OCI-M2 (cell line): ENCODE results near the gene GOLGA6L2.
"Not testable (repeated sequence)": the region's sequence is repeated elsewhere in the genome, so short reads cannot be mapped to it uniquely, and the experiment has no call there.

Experiments
- DNase-seq: peaks from one replicate; lab custom pipeline; 2025; ENCODE audit not compliant: unreplicated experiment; lab: John Stamatoyannopoulos, UW

GOLGA6L2 gene, protein sequence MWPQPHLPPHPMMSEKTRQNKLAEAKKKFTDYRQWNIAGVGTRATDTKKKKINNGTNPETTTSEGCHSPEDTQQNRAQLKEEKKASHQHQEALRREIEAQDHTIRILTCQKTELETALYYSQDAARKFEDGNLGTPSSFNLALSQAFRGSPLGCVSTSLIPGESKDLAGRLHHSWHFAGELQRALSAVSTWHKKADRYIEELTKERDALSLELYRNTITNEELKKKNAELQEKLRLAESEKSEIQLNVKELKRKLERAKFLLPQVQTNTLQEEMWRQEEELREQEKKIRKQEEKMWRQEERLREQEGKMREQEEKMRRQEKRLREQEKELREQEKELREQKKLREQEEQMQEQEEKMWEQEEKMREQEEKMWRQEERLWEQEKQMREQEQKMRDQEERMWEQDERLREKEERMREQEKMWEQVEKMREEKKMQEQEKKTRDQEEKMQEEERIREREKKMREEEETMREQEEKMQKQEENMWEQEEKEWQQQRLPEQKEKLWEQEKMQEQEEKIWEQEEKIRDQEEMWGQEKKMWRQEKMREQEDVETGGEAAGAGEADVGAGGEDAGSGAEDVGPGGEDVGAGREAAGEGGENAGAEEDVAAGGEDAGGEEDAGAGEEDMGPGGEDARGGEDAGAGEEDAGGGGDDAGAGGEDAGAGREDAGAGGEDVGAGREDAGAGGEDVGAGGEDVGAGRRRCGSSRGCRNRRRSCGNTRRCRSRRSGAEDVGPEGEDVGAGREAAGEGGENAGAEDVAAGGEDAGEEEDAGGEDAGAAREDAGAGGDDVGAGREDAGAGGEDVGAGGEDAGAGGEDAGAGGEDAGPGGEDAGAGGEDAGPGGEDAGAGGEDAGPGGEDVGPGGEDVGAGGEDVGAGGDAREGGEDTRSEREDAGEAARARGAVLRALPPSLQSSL

DNA sequence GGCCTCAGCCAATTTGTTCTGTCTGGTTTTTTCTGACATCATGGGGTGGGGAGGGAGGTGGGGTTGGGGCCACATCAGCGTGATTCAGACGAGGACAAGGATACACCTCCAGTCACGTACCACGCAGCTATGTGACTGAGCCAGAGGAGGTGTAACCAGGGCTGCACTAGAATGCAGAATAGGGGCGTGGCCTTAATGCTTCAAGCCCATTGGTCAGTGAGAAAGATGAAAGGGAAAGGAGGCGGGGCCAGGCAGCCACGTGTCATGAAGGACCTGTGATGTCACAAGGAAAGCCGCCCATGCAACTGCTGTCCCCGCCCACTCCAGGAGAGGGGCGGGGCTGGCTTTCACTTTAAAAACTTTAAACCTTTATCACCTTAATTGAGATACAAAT, at the start of gene GOLGA6L2:
Gene GOLGA6L2, minus strand, starts transcription at position 137 of the 394 bp plus-strand sequence. Its CDS starts 62 bp downstream, at position 75.
- DNase-seq = no peak

DNA sequence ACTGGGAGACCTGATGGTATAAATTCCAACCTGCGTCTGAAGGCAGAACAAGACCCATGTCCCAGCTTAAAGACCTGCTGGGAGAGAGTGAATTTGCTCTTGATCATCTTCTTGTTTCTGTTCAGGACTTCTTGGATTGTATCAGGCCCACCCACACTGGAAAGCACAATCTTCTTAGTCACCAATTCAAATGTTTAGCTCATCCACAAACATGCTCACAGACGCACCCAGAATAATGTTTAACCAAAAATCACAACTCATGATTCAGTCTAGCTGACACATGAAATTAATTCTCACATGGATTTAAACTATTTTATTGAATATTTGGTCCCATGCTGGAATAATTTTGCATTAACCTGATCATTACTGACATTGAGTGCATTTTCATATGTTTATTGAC, 37.8 kb upstream of the GOLGA6L2 start:
- DNase-seq = no peak

DNA sequence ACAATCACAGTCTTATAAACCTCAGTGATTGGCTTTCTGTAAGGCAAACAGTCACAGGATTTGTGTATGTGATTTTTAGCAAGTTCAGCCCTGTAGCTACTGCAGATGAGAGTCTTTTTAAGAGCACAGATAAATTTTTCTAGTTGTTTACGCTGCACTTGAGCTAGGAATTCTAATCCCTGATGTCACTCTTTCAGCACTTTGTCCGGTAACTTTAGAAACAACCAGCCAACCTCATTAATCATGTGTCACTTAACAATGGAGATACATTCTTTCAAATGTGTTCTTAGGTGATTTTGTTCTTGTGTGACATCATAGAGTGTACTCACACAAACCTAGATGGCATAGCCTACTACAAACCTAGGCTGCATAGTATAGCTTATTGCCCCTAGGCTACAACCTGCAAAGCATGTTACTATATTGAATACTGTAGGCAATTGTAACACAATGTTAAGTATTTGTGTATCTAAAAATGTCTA, 36.8 kb upstream of the GOLGA6L2 start:
- DNase-seq = no peak

DNA sequence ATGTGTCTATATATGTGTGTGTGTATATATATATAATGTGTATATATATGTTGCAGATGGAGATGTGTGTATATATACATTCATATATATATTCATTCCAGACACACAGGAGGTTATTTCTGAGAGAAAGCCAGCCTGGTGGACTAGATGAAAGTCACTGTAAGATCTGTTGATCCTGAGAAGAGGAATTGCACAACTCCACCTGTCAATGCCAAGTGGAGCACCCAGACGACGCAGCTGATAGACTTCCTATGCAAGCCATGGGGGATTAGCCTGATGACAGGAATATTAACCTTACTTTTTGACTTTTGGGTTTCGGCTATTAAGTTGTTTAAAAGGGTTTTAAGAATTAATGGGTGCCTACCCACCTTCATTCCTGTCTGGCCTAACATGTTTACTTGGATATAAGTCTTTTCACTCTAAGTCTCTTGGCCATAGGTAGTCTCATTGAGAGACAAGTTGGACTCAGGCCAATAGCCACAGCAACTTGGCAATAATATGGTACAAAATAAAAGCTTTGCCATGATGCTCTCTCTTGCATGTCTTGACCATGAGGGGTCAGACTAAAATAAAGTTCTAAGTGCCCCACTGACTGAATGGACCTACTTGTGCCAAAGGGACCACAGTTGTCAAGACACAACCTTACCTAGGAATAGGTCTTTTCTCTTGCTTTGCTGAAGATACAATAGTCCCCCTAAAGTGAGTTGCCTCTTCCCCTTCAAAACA, 35.9 kb upstream of the GOLGA6L2 start:
- no peak for DNase-seq

DNA sequence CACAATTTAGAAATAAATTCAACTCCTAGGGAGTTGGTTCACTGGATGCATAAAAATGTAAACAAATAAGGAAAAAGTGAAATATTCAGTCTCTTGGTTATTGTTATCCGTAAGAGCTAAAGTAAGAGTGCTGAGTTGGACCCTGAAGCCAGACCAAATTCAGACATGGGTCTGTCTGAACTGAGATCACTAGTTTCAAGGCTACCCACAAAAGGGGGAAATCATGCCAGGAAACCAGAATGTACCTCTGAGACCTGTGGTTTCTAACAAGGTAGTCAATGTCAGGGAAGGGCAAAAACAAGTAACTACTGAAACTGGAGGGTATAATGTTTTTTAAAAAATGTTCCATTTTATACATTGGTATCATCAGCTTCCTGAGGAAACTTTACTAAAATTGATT, 35.2 kb upstream of the GOLGA6L2 start:
- DNase-seq = no peak

DNA sequence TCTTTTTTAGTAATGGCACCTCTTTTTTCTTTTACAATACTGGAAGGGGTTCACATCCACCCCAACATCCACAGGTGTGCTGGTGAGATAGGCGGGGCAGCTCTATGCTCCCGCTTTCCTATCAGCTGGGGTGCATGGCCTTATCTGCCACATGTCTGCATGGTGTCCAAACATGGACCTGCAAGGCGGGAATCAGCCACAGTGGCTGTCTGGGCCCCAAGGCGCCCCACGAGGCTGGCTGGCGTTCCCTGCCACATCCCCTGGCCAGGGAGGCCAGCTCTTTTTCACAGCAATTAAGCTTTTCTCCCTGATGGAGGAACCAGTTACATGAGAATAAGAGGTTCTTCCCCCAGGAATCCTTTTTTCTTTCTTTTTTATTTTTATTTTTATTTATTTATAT, 30.9 kb upstream of the GOLGA6L2 start:
- no peak for DNase-seq

DNA sequence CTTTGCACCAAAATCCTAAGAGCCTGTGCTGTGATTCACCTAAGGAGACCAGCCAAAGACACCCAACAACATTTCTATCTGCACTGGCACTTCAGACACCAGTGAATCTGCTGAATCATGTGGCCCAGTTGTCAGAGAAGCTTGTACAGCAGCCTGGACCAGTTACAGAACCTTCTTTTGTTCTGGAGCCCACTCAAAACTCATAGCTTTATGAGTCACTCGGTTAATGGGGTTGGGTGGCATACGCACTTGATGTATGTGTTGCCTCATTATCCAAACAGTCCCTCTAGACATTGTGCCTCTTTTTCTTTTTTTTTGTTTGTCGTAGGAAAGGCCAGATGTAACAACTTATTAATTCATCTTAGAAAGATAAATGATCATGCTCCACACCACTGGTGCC, 25.6 kb upstream of the GOLGA6L2 start:
- no peak for DNase-seq

DNA sequence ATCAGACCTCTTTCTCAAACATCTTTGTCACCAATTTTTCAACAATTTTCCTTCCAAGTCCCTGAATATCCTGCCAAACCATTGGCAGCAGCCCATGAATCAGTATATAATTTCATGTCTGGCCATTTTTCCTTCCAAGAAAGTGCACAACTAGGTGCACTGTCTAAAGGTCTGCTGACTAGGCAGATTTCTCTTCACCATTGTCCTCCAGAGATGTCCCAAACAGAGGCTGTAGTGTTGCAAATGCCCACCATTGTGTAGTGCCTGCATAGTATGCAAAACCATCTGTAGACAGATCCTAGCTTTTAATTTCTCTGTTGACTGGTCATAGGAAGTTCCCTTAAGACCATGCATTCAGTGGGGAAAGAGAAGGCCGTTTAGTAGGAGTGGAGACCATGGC, 25.0 kb upstream of the GOLGA6L2 start:
- no peak for DNase-seq

DNA sequence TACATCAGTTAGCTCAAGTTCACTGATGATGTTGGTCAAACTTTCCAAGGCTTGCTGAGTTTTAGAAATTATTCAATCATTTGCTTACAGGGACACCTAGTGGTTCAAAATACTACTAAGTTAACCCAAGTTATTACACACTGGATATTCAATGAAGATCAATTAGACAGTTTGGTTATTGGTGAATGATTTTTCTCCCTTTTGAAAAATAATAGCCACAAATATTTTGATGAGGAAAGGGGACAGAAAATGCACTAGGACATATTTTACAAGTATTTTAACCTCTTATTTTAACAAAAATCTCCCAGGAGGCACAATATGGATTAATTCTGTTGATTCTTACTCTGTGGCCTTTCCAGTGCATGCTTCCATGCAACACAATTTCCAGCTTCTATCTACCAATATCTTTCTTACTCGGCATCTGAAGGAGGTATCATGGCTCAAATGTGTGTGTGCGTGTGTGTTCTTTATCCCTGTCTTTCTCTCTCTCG, 20.1 kb upstream of the GOLGA6L2 start:
- no peak for DNase-seq

DNA sequence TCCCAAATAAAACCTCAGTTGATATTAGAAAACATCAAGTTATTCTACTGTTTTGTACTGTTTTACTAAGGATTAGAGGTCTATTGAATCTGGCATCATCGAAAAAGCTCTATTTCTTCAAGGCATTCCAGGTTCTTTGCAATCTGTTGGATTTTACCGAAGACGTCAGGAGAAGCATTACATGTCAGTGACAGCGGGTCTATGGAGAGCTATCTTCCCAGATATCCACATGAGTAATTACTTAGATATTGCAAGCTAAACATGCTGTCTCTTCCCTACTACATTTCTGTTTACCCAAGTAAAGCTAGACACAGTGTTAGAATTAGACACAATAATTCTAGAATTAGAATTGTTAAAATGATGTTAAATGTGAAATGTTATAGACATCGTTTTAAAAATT, 10.8 kb upstream of the GOLGA6L2 start:
- DNase-seq = no peak

DNA sequence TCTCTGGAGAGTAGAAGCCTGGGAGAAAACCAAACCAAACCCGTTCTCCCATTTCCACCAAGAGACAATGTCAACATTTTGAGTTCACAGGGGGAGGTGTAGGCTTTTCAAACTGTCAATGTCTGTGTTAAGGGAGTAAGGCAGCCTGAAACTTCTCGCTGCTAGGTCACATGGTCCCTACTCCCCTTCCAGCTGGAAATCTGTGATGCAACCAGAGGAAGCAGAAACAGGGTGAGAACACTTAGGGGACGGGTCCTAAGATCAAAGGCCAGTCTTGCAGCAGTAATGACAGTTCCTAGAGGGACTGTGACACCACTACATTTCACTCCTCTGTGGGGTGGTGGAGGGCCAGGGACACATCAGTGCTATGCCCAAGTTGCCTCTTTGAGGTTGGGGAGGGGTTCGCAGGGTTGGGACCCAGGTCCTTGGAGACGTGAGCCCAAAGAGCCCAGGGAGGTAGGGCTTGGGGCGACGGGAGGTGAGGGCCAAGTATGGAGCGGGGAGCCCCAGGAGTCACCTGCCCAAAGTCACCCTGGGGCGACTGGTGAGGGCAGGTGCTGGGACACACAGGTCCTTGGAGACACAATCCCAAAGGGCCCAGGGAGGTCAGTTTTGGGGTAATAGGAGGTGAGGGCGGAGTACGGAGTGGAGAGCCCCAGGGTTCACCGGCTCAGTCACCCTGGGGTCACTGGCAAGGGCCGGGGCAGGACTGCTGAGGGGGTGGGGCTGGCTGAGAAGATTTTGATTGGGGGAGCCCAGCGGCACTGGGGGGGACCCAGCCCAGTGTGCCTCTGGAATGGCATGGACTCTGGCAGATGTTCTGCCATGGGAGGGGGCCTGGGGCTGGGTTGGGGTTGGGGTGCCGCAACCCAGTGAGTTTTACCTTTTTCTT, 582 bp downstream of the GOLGA6L2 start:
- no peak for DNase-seq

DNA sequence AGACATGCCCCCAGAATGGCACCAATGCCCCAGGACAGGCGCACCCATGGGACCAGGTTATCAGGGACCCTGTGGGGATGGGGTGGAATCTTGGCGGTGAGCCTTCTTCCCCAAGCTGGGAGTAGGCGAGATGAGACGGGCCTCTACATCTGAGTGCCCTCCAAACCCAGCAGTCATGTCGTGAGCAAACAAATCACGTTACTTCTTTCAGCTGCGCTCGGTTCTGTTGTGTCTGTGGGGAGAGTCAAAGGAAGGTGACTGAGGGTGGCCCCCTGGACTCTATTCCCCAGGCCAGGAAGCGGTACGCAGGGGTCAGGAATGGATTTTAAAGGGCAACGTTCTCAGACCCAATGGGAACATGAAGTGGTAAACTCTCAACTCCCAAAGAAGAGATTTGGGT, 2.8 kb downstream of the GOLGA6L2 start:
- no peak for DNase-seq

DNA sequence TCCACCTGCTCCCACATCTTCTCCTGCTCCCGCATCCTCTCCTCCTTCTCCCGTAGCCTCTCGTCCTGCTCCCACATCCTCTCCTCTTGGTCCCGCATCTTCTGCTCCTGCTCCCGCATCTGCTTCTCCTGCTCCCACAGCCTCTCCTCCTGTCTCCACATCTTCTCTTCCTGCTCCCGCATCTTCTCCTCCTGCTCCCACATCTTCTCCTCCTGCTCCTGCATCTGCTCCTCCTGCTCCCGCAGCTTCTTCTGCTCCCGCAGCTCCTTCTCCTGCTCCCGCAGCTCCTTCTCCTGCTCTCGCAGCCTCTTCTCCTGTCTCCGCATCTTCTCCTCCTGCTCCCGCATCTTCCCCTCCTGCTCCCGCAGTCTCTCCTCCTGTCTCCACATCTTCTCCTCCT, 5.8 kb downstream of the GOLGA6L2 start:
- no peak for DNase-seq

DNA sequence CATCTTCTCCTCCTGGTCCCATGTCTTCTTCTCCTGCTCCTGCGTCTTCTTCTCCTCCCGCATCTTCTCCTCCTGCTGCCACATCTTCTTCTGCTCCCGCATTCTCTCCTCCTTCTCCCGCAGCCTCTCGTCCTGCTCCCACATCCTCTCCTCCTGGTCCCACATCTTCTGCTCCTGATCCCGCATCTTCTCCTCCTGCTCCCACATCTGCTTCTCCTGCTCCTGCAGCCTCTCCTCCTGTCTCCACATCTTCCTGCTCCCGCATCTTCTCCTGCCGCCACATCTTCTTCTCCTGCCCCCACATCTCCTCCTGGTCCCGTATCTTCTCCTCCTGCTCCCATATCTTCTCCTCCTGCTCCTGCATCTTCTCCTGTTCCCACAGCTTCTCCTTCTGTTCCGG, 6.4 kb downstream of the GOLGA6L2 start:
- no peak for DNase-seq

DNA sequence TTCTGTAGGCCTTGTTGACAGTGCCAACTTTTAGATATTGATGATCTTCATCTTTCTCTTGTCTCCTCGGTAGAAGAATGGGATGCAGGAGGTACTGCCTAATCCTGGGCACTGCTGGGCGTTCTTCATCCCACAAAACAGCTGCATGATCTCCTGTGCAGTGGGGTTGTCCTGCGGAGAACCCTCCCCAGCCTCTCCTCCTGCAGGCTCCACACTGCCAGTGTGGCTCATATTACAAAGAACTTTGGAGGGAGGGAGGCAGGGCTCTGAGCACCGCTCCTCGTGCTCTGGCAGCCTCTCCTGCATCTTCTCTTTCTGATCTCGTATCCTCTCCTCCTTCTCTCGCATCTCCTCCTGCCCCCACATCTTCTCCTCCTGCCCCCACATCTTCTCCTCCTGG, 7.5 kb downstream of the GOLGA6L2 start:
- no peak for DNase-seq

DNA sequence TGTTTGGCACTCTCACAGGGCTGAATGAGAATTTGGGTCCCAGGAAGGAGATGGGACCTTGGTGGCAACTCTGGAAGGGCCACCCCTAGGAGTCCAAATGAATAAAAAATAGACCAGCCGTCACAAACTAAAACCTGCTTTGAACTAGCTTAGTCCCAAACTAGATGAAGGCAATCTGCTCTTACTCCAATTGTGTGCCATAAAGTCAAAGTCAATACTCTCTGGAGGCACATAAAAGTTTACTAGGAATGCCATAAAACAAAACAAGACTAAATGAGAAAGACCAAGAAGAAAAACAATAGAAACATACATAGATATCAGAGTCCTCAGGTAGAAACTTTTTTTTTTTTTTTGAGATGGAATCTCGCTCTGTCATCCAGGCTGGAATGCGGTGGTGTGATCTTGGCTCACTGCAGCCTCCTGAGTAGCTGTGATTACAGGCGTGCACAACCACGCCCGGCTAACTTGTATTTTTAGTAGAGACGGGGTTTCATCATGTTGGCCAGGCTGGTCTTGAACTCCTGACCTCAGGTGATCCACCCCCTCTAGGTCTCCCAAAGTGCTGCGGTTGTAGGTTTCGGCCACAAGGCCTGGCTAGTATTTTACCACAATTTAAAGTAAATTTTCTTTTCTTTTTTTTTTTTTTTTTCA, 8.1 kb downstream of the GOLGA6L2 start:
- no peak for DNase-seq

DNA sequence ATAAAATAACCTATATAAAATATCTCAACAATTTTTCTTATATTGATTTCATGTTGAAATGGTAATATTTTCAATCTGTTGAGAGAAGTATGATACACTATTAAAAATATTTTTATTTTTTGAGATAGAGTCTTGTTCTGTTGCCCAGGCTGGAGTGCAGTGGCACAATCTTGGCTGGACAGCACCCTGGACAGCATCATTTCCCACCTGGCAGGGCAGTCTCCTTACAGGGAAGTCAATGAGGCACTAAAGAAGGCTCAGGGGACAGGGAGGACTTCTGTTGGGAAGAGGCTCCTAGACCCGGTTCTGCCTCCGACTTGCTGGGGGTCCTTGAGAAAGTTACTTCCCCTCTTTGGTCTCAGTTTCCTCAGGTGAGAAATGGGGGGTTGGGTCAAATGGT, 9.4 kb downstream of the GOLGA6L2 start:
- DNase-seq = no peak

DNA sequence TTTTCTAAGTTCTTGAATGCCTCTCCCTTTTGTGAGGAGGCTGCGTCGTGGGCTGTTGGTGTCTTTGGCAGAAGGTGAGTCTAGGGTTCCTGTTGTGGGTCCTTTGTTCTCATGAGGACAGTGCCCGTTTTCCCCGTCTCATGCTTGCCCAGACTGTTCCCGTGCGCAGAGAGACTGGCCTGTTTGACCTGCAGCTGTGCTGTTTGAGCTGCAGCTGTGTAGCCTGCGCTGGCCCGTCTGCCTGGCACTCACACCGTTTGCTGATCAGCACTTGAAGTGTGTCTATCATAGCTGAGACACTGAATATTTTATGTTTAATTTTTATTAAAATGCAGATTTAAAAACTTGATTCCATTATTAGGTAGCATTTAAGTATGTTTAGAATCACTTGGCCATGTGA, 9.9 kb downstream of the GOLGA6L2 start:
- no peak for DNase-seq

DNA sequence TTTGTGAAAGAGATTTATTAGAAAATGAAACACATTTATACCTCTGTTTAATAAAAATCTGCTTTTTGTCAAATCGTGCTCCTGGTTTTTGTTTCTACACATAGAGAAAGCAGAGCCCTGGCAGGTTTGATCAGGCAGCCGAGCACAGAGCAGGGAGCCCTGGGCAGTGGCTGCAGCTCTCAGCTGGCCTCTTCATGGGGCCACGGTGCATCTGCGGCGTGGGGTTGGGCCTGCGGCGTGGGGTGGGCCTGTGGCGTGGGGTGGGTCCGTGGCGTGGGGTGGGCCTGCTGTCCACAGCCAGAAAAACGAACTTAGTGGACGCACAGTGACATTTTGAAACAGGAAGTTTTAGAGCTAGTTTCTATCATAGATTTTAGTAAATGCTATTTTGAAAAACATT, 10.6 kb downstream of the GOLGA6L2 start:
- DNase-seq = no peak

DNA sequence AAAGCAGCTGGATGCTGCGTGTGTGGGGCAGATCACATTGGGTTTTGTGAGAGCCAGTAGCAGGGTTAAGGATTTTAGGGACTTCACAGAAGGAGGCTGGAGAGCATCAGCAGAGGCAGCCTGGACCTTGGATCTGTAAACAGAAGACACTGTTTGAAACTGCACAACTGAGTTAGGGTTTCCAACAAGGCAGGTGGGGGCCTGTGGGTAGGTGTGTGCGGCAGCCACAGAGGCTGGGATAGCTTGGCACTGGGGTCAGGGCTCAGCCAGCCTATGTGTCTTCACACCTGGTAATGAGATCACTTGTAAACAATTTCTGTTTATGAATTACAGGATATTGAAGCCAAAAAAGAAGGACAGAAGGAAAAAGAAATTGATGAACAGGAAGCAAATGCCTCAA, 12.3 kb downstream of the GOLGA6L2 start:
- not testable (repeated sequence) for DNase-seq
